ENCODE measurements around the gene PDK2.

PDK2 gene

GRCh38 chr17:50052822-50053653 is 42.1 kb upstream of the PDK2 start:
- DNase-seq: no peak
- no peak overlapping the region for H2AFZ ChIP-seq (ENCODE audit: low read depth, low read length)
- H3K9ac ChIP-seq (ENCODE audit: low read depth, low read length): no peak overlapping the region
- H4K20me1 ChIP-seq (ENCODE audit: insufficient read depth, low read length): peaks cover 20% of the 10 kb centered on the region
- peaks cover 45% of the 10 kb centered on the region for H3K27me3 ChIP-seq (ENCODE audit: insufficient read depth, low read length, poor library complexity)
- ATAC-seq (ENCODE audit: insufficient read depth, low read depth): no peak
- H3K4me2 ChIP-seq (ENCODE audit: insufficient read depth, low read length): no peak overlapping the region
- H3K36me3 ChIP-seq (ENCODE audit: insufficient read depth, low read length): no peaks in the 10 kb centered on the region
- H3K4me3 ChIP-seq (ENCODE audit: low read depth in 1 of 2, low read length in 2 of 2): no peak overlapping the region
- peaks cover 20% of the 10 kb centered on the region for H3K4me1 ChIP-seq (ENCODE audit: insufficient read depth, low read length)
- H3K9me3 ChIP-seq (ENCODE audit: insufficient read depth, low read length, severe bottlenecking): no peaks in the 10 kb centered on the region
- no peaks in the 10 kb centered on the region for H3K79me2 ChIP-seq (ENCODE audit: insufficient read depth, low read length)
- H3K27ac ChIP-seq (ENCODE audit: low read length): no peak overlapping the region
- TF ChIP-seq CTCF (IDR thresholded peaks at IDR 0.05; ENCODE audit: borderline replicate concordance, extremely low read depth, low read length, poor library complexity, severe bottlenecking) (no peak), EZH2 (IDR thresholded peaks at IDR 0.05; ENCODE audit: borderline replicate concordance, low read depth, low read length, severe bottlenecking) (no peak)

- H3K4me1 ChIP-seq (ENCODE audit: insufficient read depth, low read length): peaks cover 20% of the 10 kb centered on the region
- H3K79me2 ChIP-seq (ENCODE audit: insufficient read depth, low read length): no peaks in the 10 kb centered on the region
- H3K9ac ChIP-seq (ENCODE audit: low read depth, low read length): no peak overlapping the region
- no peak for TF ChIP-seq EZH2 (IDR thresholded peaks at IDR 0.05; ENCODE audit: borderline replicate concordance, low read depth, low read length, severe bottlenecking)
- TF ChIP-seq CTCF (IDR thresholded peaks at IDR 0.05; ENCODE audit: borderline replicate concordance, extremely low read depth, low read length, poor library complexity, severe bottlenecking): no peak
- no peak overlapping the region for H3K4me3 ChIP-seq (ENCODE audit: low read depth in 1 of 2, low read length in 2 of 2)
- ATAC-seq (ENCODE audit: insufficient read depth, low read depth) (no peak), DNase-seq (no peak)
- H4K20me1 ChIP-seq (ENCODE audit: insufficient read depth, low read length): peaks cover 20% of the 10 kb centered on the region
- no peaks in the 10 kb centered on the region for H3K9me3 ChIP-seq (ENCODE audit: insufficient read depth, low read length, severe bottlenecking)
- H3K27me3 ChIP-seq (ENCODE audit: insufficient read depth, low read length, poor library complexity): peaks cover 51% of the 10 kb centered on the region
- H2AFZ ChIP-seq (ENCODE audit: low read depth, low read length): no peak overlapping the region
- no peak overlapping the region for H3K27ac ChIP-seq (ENCODE audit: low read length)
- H3K4me2 ChIP-seq (ENCODE audit: insufficient read depth, low read length): no peak overlapping the region
- no peaks in the 10 kb centered on the region for H3K36me3 ChIP-seq (ENCODE audit: insufficient read depth, low read length)
Observed at GRCh38 chr17:50053654-50053960, 41.5 kb upstream of the PDK2 start.

GRCh38 chr17:50055055-50055425 is 40.1 kb upstream of the PDK2 start:
- H3K27me3 ChIP-seq (ENCODE audit: insufficient read depth, low read length, poor library complexity): peaks cover 62% of the 10 kb centered on the region
- H3K36me3 ChIP-seq (ENCODE audit: insufficient read depth, low read length): no peaks in the 10 kb centered on the region
- no peak for TF ChIP-seq CTCF (IDR thresholded peaks at IDR 0.05; ENCODE audit: borderline replicate concordance, extremely low read depth, low read length, poor library complexity, severe bottlenecking)
- TF ChIP-seq EZH2 (IDR thresholded peaks at IDR 0.05; ENCODE audit: borderline replicate concordance, low read depth, low read length, severe bottlenecking): no peak
- DNase-seq (no peak), ATAC-seq (ENCODE audit: insufficient read depth, low read depth) (no peak)
- H2AFZ ChIP-seq (ENCODE audit: low read depth, low read length): no peak overlapping the region
- H3K9ac ChIP-seq (ENCODE audit: low read depth, low read length): no peak overlapping the region
- peak overlapping the region; percentile 92 for H3K4me2 ChIP-seq (ENCODE audit: insufficient read depth, low read length)
- H4K20me1 ChIP-seq (ENCODE audit: insufficient read depth, low read length): peaks cover 25% of the 10 kb centered on the region
- H3K9me3 ChIP-seq (ENCODE audit: insufficient read depth, low read length, severe bottlenecking): no peaks in the 10 kb centered on the region
- H3K27ac ChIP-seq (ENCODE audit: low read length): no peak overlapping the region
- no peaks in the 10 kb centered on the region for H3K79me2 ChIP-seq (ENCODE audit: insufficient read depth, low read length)
- H3K4me3 ChIP-seq (ENCODE audit: low read depth in 1 of 2, low read length in 2 of 2): peak overlapping the region in 1 of 2 experiments; percentile 58; a peak in 1 of 4 replicates
- H3K4me1 ChIP-seq (ENCODE audit: insufficient read depth, low read length): peaks cover 20% of the 10 kb centered on the region
